H1 (cell line): ENCODE results near the gene CFL2. TPM values are rescaled to one million over a fixed set of nuclear protein-coding genes. Genes with fewer than 3 reads are reported as not detected.

Experiments
- CTCF ChIA-PET: fragments of 300-600 bp; sonication (Branson Sonifier 250); formaldehyde crosslinking; loops from one replicate; lab custom pipeline; 2021; ENCODE audit not compliant: partially characterized antibody; lab: Charles Lee
- POLR2A ChIA-PET: fragments of 300-600 bp; sonication (Branson Sonifier 250); formaldehyde crosslinking; loops from one replicate; lab custom pipeline; 2021; ENCODE audit warnings: inconsistent platforms; ENCODE audit not compliant: partially characterized antibody; lab: Charles Lee
- DNase-seq, 2 experiments: peaks; one replicate each; pipeline versions ENCODE4 v3.0.0 to v3.0.0-alpha.2; 2010 to 2022; ENCODE audit warnings: low spot score in 2 of 2, low read depth in 1 of 2, mixed read lengths in 1 of 2
- FAIRE-seq: peaks from 2 replicates; lab custom pipeline; 2011; peaks lifted over from hg19 to GRCh38; lab: Jason Lieb, UNC
- H2AFZ ChIP-seq: 2 replicates; pipeline ENCODE4 v1.8.1; 2012; ENCODE audit warnings: low read length, inconsistent platforms
- H2AK5ac ChIP-seq: 2 replicates; pipeline ENCODE4 v1.6.1; 2013; ENCODE audit warnings: low read depth, low read length
- H2BK120ac ChIP-seq: replicated peaks from 2 replicates; pipeline ENCODE3; 2013; ENCODE audit warnings: low read depth, low read length, inconsistent platforms
- H2BK12ac ChIP-seq: 2 replicates; pipeline ENCODE4 v1.6.1; 2013; ENCODE audit warnings: low read depth, low read length
- H2BK15ac ChIP-seq: 2 replicates; pipeline ENCODE4 v1.6.1; 2013; ENCODE audit warnings: low read length
- H2BK20ac ChIP-seq: 2 replicates; pipeline ENCODE4 v1.6.1; 2013; ENCODE audit warnings: low read length
- H2BK5ac ChIP-seq: 2 replicates; pipeline ENCODE4 v1.6.1; 2013; ENCODE audit warnings: low read depth, low read length
- H3K14ac ChIP-seq: 2 replicates; pipeline ENCODE4 v1.6.1; 2013; ENCODE audit warnings: inconsistent platforms; ENCODE audit not compliant: insufficient read length
- H3K18ac ChIP-seq: 2 replicates; pipeline ENCODE4 v1.6.1; 2013; ENCODE audit warnings: low read length; ENCODE audit errors: extremely low read depth
- H3K23ac ChIP-seq: 2 replicates; pipeline ENCODE4 v1.6.1; 2013; ENCODE audit warnings: inconsistent platforms; ENCODE audit not compliant: insufficient read length
- H3K23me2 ChIP-seq: 2 replicates; pipeline ENCODE4 v1.6.1; 2013; ENCODE audit warnings: low read depth, low read length
- H3K27ac ChIP-seq: 2 replicates; pipeline ENCODE4 v1.6.1; 2011; ENCODE audit warnings: low read depth, low read length, inconsistent platforms
- H3K27me3 ChIP-seq, 4 experiments: replicated peaks in 1 of 4; 1 replicate in 1 of 4; 2 replicates in 3 of 4; pipeline versions ENCODE4 v1.6.1 to v1.8.1; 2011 to 2013; ENCODE audit warnings: low read length in 3 of 4, mild to moderate bottlenecking in 3 of 4, inconsistent platforms in 2 of 4, mixed read lengths in 2 of 4, moderate library complexity in 1 of 4; ENCODE audit not compliant: control insufficient read depth in 3 of 4, insufficient read depth in 3 of 4; ENCODE audit errors: extremely low read depth in 1 of 4
- H3K36me3 ChIP-seq, 4 experiments: 2 replicates each; pipeline versions ENCODE4 v1.6.1 to v1.8.1; 2011 to 2013; ENCODE audit warnings: mild to moderate bottlenecking in 4 of 4, low read length in 3 of 4, moderate library complexity in 2 of 4, control low read depth in 1 of 4, inconsistent platforms in 1 of 4; ENCODE audit not compliant: insufficient read depth in 4 of 4, control insufficient read depth in 2 of 4
- H3K4ac ChIP-seq: replicated peaks from 2 replicates; pipeline ENCODE3; 2013; ENCODE audit warnings: low read length, low read depth, mixed read lengths, inconsistent platforms; ENCODE audit not compliant: insufficient read length
- H3K4me1 ChIP-seq, 4 experiments: replicated peaks in 1 of 4; 1 replicate in 1 of 4; 2 replicates in 3 of 4; pipeline versions ENCODE4 v1.6.1 to v1.8.1; 2011 to 2013; ENCODE audit warnings: low read length in 3 of 4, inconsistent platforms in 2 of 4, mixed read lengths in 1 of 4; ENCODE audit not compliant: insufficient read depth in 4 of 4, control insufficient read depth in 3 of 4
- H3K4me2 ChIP-seq, 2 experiments: 2 replicates each; pipeline versions ENCODE4 v1.6.1 to v1.8.1; 2011 to 2013; ENCODE audit warnings: low read depth in 2 of 2, low read length in 2 of 2, control low read depth in 1 of 2, inconsistent platforms in 1 of 2, mild to moderate bottlenecking in 1 of 2; ENCODE audit not compliant: insufficient read depth in 1 of 2
- H3K4me3 ChIP-seq, 4 experiments: fragments of 200-600, 300-600 bp in 1 of 4; sonication (generic), shearing (Covaris generic), sonication (Bioruptor Twin) in 1 of 4; 2 replicates each; pipeline versions ENCODE4 v1.5.1 to v1.8.1; 2011 to 2016; ENCODE audit warnings: low read length in 4 of 4, low read depth in 3 of 4, control low read depth in 2 of 4, inconsistent platforms in 2 of 4, mild to moderate bottlenecking in 2 of 4, mixed read lengths in 1 of 4, moderate library complexity in 1 of 4; ENCODE audit not compliant: insufficient read depth in 2 of 4; ENCODE audit errors: extremely low read depth in 1 of 4
- H3K56ac ChIP-seq: replicated peaks from 2 replicates; pipeline ENCODE3; 2013; ENCODE audit warnings: low read depth, mild to moderate bottlenecking, mixed read lengths, low read length, inconsistent platforms; ENCODE audit not compliant: insufficient read length
- H3K79me1 ChIP-seq: 2 replicates; pipeline ENCODE4 v1.6.1; 2013; ENCODE audit warnings: low read depth, low read length, control low read depth
- H3K79me2 ChIP-seq, 2 experiments: 2 replicates each; pipeline versions ENCODE4 v1.6.1 to v1.8.1; 2012 to 2013; ENCODE audit warnings: low read length in 2 of 2, mild to moderate bottlenecking in 2 of 2, inconsistent platforms in 1 of 2; ENCODE audit not compliant: insufficient read depth in 2 of 2, control insufficient read depth in 1 of 2
- H3K9ac ChIP-seq, 4 experiments: replicated peaks in 1 of 4; 1 replicate in 1 of 4; 2 replicates in 3 of 4; pipeline versions ENCODE4 v1.6.1 to v1.8.1; 2011 to 2013; ENCODE audit warnings: low read depth in 3 of 4, low read length in 3 of 4, control low read depth in 2 of 4, mild to moderate bottlenecking in 2 of 4, moderate library complexity in 2 of 4, inconsistent platforms in 1 of 4; ENCODE audit errors: extremely low read depth in 1 of 4
- H3K9me3 ChIP-seq, 2 experiments: 2 replicates each; pipeline versions ENCODE4 v1.6.1 to v1.8.1; 2012 to 2013; ENCODE audit warnings: mild to moderate bottlenecking in 2 of 2, moderate library complexity in 2 of 2, control low read depth in 1 of 2, inconsistent platforms in 1 of 2, low read depth in 1 of 2, low read length in 1 of 2, mixed read lengths in 1 of 2; ENCODE audit not compliant: insufficient read depth in 2 of 2
- H4K20me1 ChIP-seq, 2 experiments: replicated peaks in 1 of 2; 2 replicates each; pipeline versions ENCODE3 to v1.8.1; 2011 to 2013; ENCODE audit warnings: inconsistent platforms in 2 of 2, low read length in 2 of 2, mild to moderate bottlenecking in 1 of 2; ENCODE audit not compliant: insufficient read depth in 2 of 2, control insufficient read depth in 1 of 2
- H4K5ac ChIP-seq: 2 replicates; pipeline ENCODE4 v1.6.1; 2013; ENCODE audit warnings: low read length, low read depth, mixed read lengths, inconsistent platforms; ENCODE audit not compliant: insufficient read length
- H4K8ac ChIP-seq: 2 replicates; pipeline ENCODE4 v1.8.0; 2013; ENCODE audit warnings: mild to moderate bottlenecking, moderate library complexity, low read length, inconsistent platforms; ENCODE audit not compliant: insufficient read depth; ENCODE audit errors: extremely low read depth
- H4K91ac ChIP-seq: replicated peaks from 2 replicates; pipeline ENCODE3; 2013; ENCODE audit warnings: low read length, mixed read lengths, inconsistent platforms; ENCODE audit not compliant: insufficient read length
- BCL11A ChIP-seq, 2 experiments: IDR thresholded peaks; one replicate each; pipeline ENCODE4 v1.6.1; 2011; ENCODE audit warnings: low read depth in 2 of 2, low read length in 2 of 2, mild to moderate bottlenecking in 2 of 2
- EZH2 ChIP-seq: fragments of 200-600 bp; sonication (generic); IDR thresholded peaks from 2 replicates; pipeline ENCODE4 v1.7.1; 2012; ENCODE audit warnings: low read depth, mild to moderate bottlenecking, moderate library complexity, low read length, inconsistent platforms; ENCODE audit not compliant: severe bottlenecking
- KDM5A ChIP-seq: fragments of 200-600 bp; IDR thresholded peaks from 2 replicates; pipeline ENCODE4 v1.7.1; 2012; ENCODE audit warnings: mild to moderate bottlenecking, low read length, inconsistent platforms, mixed read lengths
- NANOG ChIP-seq: IDR thresholded peaks from 2 replicates; pipeline ENCODE4 v1.6.1; 2011; ENCODE audit warnings: low read length, low read depth, mild to moderate bottlenecking, inconsistent platforms; ENCODE audit not compliant: insufficient read depth, poor library complexity, severe bottlenecking
- POLR2A ChIP-seq, 2 experiments: IDR thresholded peaks; 1 replicate in 1 of 2; 2 replicates in 1 of 2; pipeline ENCODE4 v1.6.1; 2011; ENCODE audit warnings: low read depth in 2 of 2, low read length in 2 of 2, mild to moderate bottlenecking in 2 of 2; ENCODE audit errors: control extremely low read depth in 1 of 2
- RXRA ChIP-seq: IDR thresholded peaks from 2 replicates; pipeline ENCODE4 v1.6.1; 2011; ENCODE audit warnings: low read depth, mild to moderate bottlenecking, low read length, moderate library complexity; ENCODE audit not compliant: insufficient read depth
- SIRT6 ChIP-seq: IDR thresholded peaks from one replicate; pipeline ENCODE4 v1.7.1; 2012; ENCODE audit warnings: low read length, inconsistent platforms
- SRF ChIP-seq: IDR thresholded peaks from 2 replicates; pipeline ENCODE4 v1.6.1; 2011; ENCODE audit warnings: mild to moderate bottlenecking, low read depth, low read length, moderate library complexity
- TAF1 ChIP-seq: IDR thresholded peaks from 2 replicates; pipeline ENCODE4 v1.6.1; 2011; ENCODE audit warnings: mild to moderate bottlenecking, low read depth, low read length
- TAF7 ChIP-seq: optimal IDR thresholded peaks from 2 replicates; pipeline ENCODE3; 2011; ENCODE audit warnings: low read depth, mild to moderate bottlenecking, inconsistent platforms, low read length, moderate library complexity, borderline replicate concordance
- TCF12 ChIP-seq: IDR thresholded peaks from 2 replicates; pipeline ENCODE4 v1.6.1; 2011; ENCODE audit warnings: low read depth, mild to moderate bottlenecking, low read length
- WGBS, 2 experiments: shearing (Covaris generic) in 1 of 2; methylation state at CpG; one replicate each; pipeline versions ENCODE4 v1.1.6 to v1.1.7; 2013 to 2015; ENCODE audit warnings: low lambda C conversion rate in 2 of 2, mixed read lengths in 2 of 2, inconsistent platforms in 1 of 2, low coverage in 1 of 2, missing lambda C conversion rate in 1 of 2; ENCODE audit not compliant: insufficient replicate concordance in 2 of 2, insufficient coverage in 1 of 2, insufficient read length in 1 of 2; ENCODE audit errors: extremely low coverage in 1 of 2, missing lambda C conversion rate in 1 of 2; 5-methylcytosine and 5-hydroxymethylcytosine counted together
- polyA plus RNA-seq, 7 experiments: library from polyadenylated mRNA; depleted of rRNA in 3 of 7; stranded (reverse) in 5 of 7; unstranded in 2 of 7; fragments of >200 nt in 5 of 7; fragments of 200-250 nt in 2 of 7; gene quantifications; 1 replicate in 5 of 7; 2 replicates in 1 of 7; 4 replicates in 1 of 7; pipeline versions ENCODE4 v1.2.1 to v1.2.3, GENCODE V29; 2011 to 2013; ENCODE audit warnings: missing spikeins in 2 of 7, mixed read lengths in 2 of 7
- total RNA-seq: library from RNA; stranded (reverse); fragmentation: NEBNext Ultra II Directional; extraction: Animal tissue kit (Norgen Biotek cat#: 25700); gene quantifications from 2 replicates; pipeline ENCODE4 v1.2.1, GENCODE V29; 2021
- TF ChIP-seq, protein P1 (sequence below): IDR thresholded peaks from 2 replicates; pipeline ENCODE4 v1.6.1; 2012; ENCODE audit warnings: inconsistent platforms

CFL2 gene
- total and polyA plus RNA-seq, 2 of the 8 experiments (the other 6 are each of a cell fraction or from before 2014, with no cell fraction given) = 9.7 to 20.5 TPM

DNA sequence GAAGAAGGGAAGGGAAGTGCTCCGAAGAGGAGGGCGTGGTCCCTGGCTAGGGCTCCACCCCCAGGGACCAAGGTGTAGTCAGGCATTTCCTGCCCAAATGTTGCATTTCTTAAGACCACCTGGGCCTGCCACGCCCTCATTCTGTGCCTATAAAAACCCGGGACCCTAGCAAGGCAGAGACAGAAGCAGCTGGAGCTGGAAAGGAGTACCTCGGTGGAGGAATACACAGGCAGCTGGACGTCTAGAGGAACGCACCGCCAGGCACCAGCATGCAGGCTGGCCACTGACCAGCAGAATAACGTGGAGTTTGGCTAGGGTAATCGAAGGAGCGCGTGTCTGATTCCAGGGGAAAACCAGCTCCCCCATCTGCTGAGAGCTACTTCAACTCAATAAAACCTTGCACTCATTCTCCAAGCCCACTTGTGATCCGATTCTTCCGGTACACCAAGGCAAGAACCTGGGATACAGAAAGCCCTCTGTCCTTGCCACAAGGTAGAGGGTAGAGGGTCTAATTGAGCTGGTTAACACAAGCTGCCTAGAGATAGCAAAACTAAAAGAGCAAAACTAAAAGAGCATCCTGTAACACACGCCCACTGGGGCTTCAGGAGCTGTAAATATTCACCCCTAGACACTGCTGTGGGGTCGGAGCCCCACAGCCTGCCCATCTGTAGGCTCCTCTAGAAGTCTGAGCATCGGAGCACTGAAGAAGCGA, 21.0 kb downstream of the CFL2 start:
- WGBS, 2 experiments = 63% methylated on average over 18 of the region's 18 CpGs; no CpG with 5 or more reads in 1 of the 2 experiments
- Histone ChIP-seq H3K23ac (no peak overlapping the region), H2AK5ac (no peak overlapping the region), H3K27ac (no peak overlapping the region), H2BK5ac (no peak overlapping the region), H3K23me2 (no peaks in the 10 kb centered on the region), H2BK12ac (no peak overlapping the region), H3K79me1 (no peaks in the 10 kb centered on the region), H2BK15ac (no peak overlapping the region), H3K9ac (no peak overlapping the region), H3K4me3 (peak overlapping the region in 1 of 4 experiments; percentile 28; a peak in 2 of 8 replicates), H3K4ac (no peak overlapping the region), H3K56ac (no peak overlapping the region), H2BK120ac (no peak overlapping the region), H3K4me2 (peak overlapping the region; percentile 26 to 55; a peak in 3 of 4 replicates), H3K79me2 (no peaks in the 10 kb centered on the region), H4K91ac (no peak overlapping the region), H3K18ac (no peak overlapping the region), H3K14ac (no peak overlapping the region), H2BK20ac (no peak overlapping the region), H3K9me3 (no peaks in the 10 kb centered on the region), H3K4me1 (peaks cover 0 to 6% (median under 1%) of the 10 kb centered on the region in 4 experiments; a peak in 3 of 7 replicates), H4K8ac (peak overlapping the region; percentile 77; the same call in 1 of the 2 replicates), H3K36me3 (no peaks in the 10 kb centered on the region; a peak in 1 of 8 replicates), H4K20me1 (no peaks in the 10 kb centered on the region), H2AFZ (peak overlapping the region; percentile 21; the same call in 1 of the 2 replicates), H3K27me3 (0 out of 7 replicates have a peak, but pooled peaks cover 0 to 2% (median 0%) of the 10 kb centered on the region in 4 experiments), H4K5ac (no peak overlapping the region)
- ChIA-PET POLR2A (interaction anchor here (0.6 to 3.5 kb wide), 16 partner anchors 12 to 1432 kb away, joined by 3 to 31 read pairs (median 4); partner anchors contain the start of genes BAZ1A, CFL2 and EGLN3), CTCF (interaction anchor here (0.6 to 2.4 kb wide), 6 partner anchors 7 to 40 kb away, joined by 3 to 9 read pairs (median 6); no protein-coding TSS in a partner anchor)
- FAIRE-seq = peak; percentile 58
- peak; percentile 70 for DNase-seq
- TF ChIP-seq POLR2A (IDR thresholded peaks at IDR 0.05; ENCODE audit: control extremely low read depth in 1 of 2, low read depth in 2 of 2, low read length in 2 of 2) = peak; percentile 86 to 92
- TF ChIP-seq, protein P1, sequence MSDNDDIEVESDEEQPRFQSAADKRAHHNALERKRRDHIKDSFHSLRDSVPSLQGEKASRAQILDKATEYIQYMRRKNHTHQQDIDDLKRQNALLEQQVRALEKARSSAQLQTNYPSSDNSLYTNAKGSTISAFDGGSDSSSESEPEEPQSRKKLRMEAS = no peak
- no peak for TF ChIP-seq BCL11A (IDR thresholded peaks at IDR 0.05; ENCODE audit: low read depth in 2 of 2, low read length in 2 of 2)
- no peak for TF ChIP-seq SRF
- TF ChIP-seq NANOG = no peak
- no peak for TF ChIP-seq RXRA
- TF ChIP-seq TAF1 = peak; percentile 86
- no peak for TF ChIP-seq EZH2
- TF ChIP-seq KDM5A = no peak
- TF ChIP-seq TCF12 = 0 out of 2 replicates have a peak, but pooled peaks have one; percentile 35
- no peak for TF ChIP-seq TAF7
- TF ChIP-seq SIRT6 = no peak
